ENCODE results near the gene CCDC90B. TPM values are rescaled to one million over a fixed set of nuclear protein-coding genes. Genes with fewer than 3 reads are reported as not detected.

CCDC90B gene
- total and polyA plus RNA-seq, 2 of the 8 experiments (the other 6 are each of a cell fraction or from before 2014, with no cell fraction given): 21.8 to 54.5 TPM

GRCh38 chr11:83222499-83222898 is 63.7 kb downstream of the CCDC90B start:
- H3K79me1 ChIP-seq (ENCODE audit: low read depth, low read length): no peaks in the 10 kb centered on the region
- H3K4ac ChIP-seq (replicated peaks; ENCODE audit: insufficient read length, low read depth, low read length): no peak overlapping the region
- no peaks in the 10 kb centered on the region for H3K79me2 ChIP-seq (ENCODE audit: control insufficient read depth in 1 of 2, insufficient read depth in 2 of 2, low read length in 2 of 2)
- no peaks in the 10 kb centered on the region for H3K9me3 ChIP-seq (ENCODE audit: insufficient read depth in 2 of 2, low read depth in 1 of 2, low read length in 1 of 2)
- no peak overlapping the region for H3K18ac ChIP-seq (ENCODE audit: extremely low read depth, low read length)
- POLR2A ChIA-PET (ENCODE audit: partially characterized antibody): no interaction called here
- CTCF ChIA-PET (ENCODE audit: partially characterized antibody): interaction anchor here (1.0 to 6.0 kb wide), 5 partner anchors 12 to 597 kb away, joined by 3 to 32 read pairs (median 3); no protein-coding TSS in a partner anchor
- H2BK15ac ChIP-seq (ENCODE audit: low read length): no peak overlapping the region
- no peak overlapping the region for H3K4me3 ChIP-seq (ENCODE audit: extremely low read depth in 1 of 4, insufficient read depth in 2 of 4, low read depth in 3 of 4, low read length in 4 of 4)
- H3K4me1 ChIP-seq (replicated peaks in 1 of 4; ENCODE audit: control insufficient read depth in 3 of 4, insufficient read depth in 4 of 4, low read length in 3 of 4): no peaks in the 10 kb centered on the region
- no peak for TF ChIP-seq CHD2 (IDR thresholded peaks at IDR 0.05; ENCODE audit: low read length)
- no peak for TF ChIP-seq RBBP5 (IDR thresholded peaks at IDR 0.05; ENCODE audit: borderline replicate concordance, low read depth, low read length)
- TF ChIP-seq E2F6 (IDR thresholded peaks at IDR 0.05): no peak
- no peak for TF ChIP-seq JUN (IDR thresholded peaks at IDR 0.05; ENCODE audit: low read depth, low read length)
- TF ChIP-seq POLR2AphosphoS5 (IDR thresholded peaks at IDR 0.05; ENCODE audit: low read depth, low read length): no peak
- no peak for TF ChIP-seq CTCF (IDR thresholded peaks at IDR 0.05; ENCODE audit: control extremely low read depth in 1 of 3, insufficient read depth in 1 of 3, low read depth in 1 of 3, low read length in 3 of 3)
- no peak for TF ChIP-seq BCL11A (IDR thresholded peaks at IDR 0.05; ENCODE audit: low read depth in 2 of 2, low read length in 2 of 2)
- no peak for TF ChIP-seq HDAC6 (IDR thresholded peaks at IDR 0.05; ENCODE audit: low read depth, low read length)
- TF ChIP-seq SP4 (IDR thresholded peaks at IDR 0.05; ENCODE audit: low read length): no peak
- TF ChIP-seq SRF (IDR thresholded peaks at IDR 0.05; ENCODE audit: low read depth, low read length): no peak
- H3K23ac ChIP-seq (ENCODE audit: insufficient read length): no peak overlapping the region
- H2AFZ ChIP-seq (ENCODE audit: low read length): no peak overlapping the region
- no peak overlapping the region for H4K8ac ChIP-seq (ENCODE audit: extremely low read depth, insufficient read depth, low read length)
- H2BK120ac ChIP-seq (replicated peaks; ENCODE audit: low read depth, low read length): no peak overlapping the region
- no peak overlapping the region for H3K56ac ChIP-seq (replicated peaks; ENCODE audit: insufficient read length, low read depth, low read length)
- WGBS, 2 experiments (ENCODE audit: extremely low coverage in 1 of 2, insufficient coverage in 1 of 2, insufficient read length in 1 of 2, insufficient replicate concordance in 2 of 2, low coverage in 1 of 2, low lambda C conversion rate in 2 of 2, missing lambda C conversion rate in 1 of 2): 83% methylated on average over 1 of the region's 1 CpG; no CpG with 5 or more reads in 1 of the 2 experiments
- H3K36me3 ChIP-seq (ENCODE audit: control insufficient read depth in 2 of 4, insufficient read depth in 4 of 4, low read length in 3 of 4): no peaks in the 10 kb centered on the region
- H4K20me1 ChIP-seq (replicated peaks in 1 of 2; ENCODE audit: control insufficient read depth in 1 of 2, insufficient read depth in 2 of 2, low read length in 2 of 2): no peaks in the 10 kb centered on the region
- no peak overlapping the region for H2BK12ac ChIP-seq (ENCODE audit: low read depth, low read length)
- FAIRE-seq (no peak), DNase-seq (ENCODE audit: low read depth in 1 of 2, low spot score in 2 of 2) (no peak)
- no peaks in the 10 kb centered on the region for H3K23me2 ChIP-seq (ENCODE audit: low read depth, low read length)
- H2BK20ac ChIP-seq (ENCODE audit: low read length): no peak overlapping the region
- no peaks in the 10 kb centered on the region for H3K27me3 ChIP-seq (replicated peaks in 1 of 4; ENCODE audit: control insufficient read depth in 3 of 4, extremely low read depth in 1 of 4, insufficient read depth in 3 of 4, low read length in 3 of 4)
- no peak overlapping the region for H3K27ac ChIP-seq (ENCODE audit: low read depth, low read length)
- H2BK5ac ChIP-seq (ENCODE audit: low read depth, low read length): no peak overlapping the region
- no peak overlapping the region for H3K9ac ChIP-seq (replicated peaks in 1 of 4; ENCODE audit: extremely low read depth in 1 of 4, low read depth in 3 of 4, low read length in 3 of 4)
- no peak overlapping the region for H4K5ac ChIP-seq (ENCODE audit: insufficient read length, low read depth, low read length)
- no peak overlapping the region for H3K4me2 ChIP-seq (ENCODE audit: insufficient read depth in 1 of 2, low read depth in 2 of 2, low read length in 2 of 2)
- H3K14ac ChIP-seq (ENCODE audit: insufficient read length): no peak overlapping the region
- no peak overlapping the region for H4K91ac ChIP-seq (replicated peaks; ENCODE audit: insufficient read length, low read length)
- no peak overlapping the region for H2AK5ac ChIP-seq (ENCODE audit: low read depth, low read length)

Measured in H1 (cell line).